Panc1 (cell line): ENCODE measurements around the gene TGM6. TPM values are rescaled to one million over a fixed set of nuclear protein-coding genes. Genes with fewer than 3 reads are reported as not detected.

Experiments used
- ATAC-seq: fragments of 200-7000 bp; cut with Tn5 transposase; 2 replicates; pipeline ENCODE4 v1.9.1; 2020; ENCODE audit warnings: mild to moderate bottlenecking, moderate library complexity
- BruUV-seq: library from RNA; stranded (reverse); fragments of 400-500 nt; replicated peaks from 2 replicates; lab custom pipeline; 2021; lab: Mats Ljungman, UMichigan
- CTCF ChIA-PET: fragments of 300-600 bp; sonication (Branson Sonifier 250); formaldehyde crosslinking; loops from one replicate; lab custom pipeline; 2022; ENCODE audit warnings: antibody characterized with exemption; lab: Charles Lee
- POLR2A ChIA-PET: fragments of 300-600 bp; sonication (Branson Sonifier 250); formaldehyde crosslinking; loops from one replicate; lab custom pipeline; 2022; ENCODE audit warnings: antibody characterized with exemption; lab: Charles Lee
- DNase-seq: peaks from one replicate; pipeline ENCODE4 v3.0.0-alpha.2; 2010; ENCODE audit warnings: low read depth, low spot score
- H3K27ac ChIP-seq: 2 replicates; pipeline ENCODE4 v1.5.1; 2011; ENCODE audit warnings: mild to moderate bottlenecking, low read length, inconsistent platforms
- H3K27me3 ChIP-seq: fragments of 200-500 bp; sonication (Bioruptor generic); 2 replicates; pipeline ENCODE4 v1.6.0; 2014; ENCODE audit warnings: low read length, inconsistent platforms; ENCODE audit not compliant: control insufficient read depth, insufficient read depth
- H3K36me3 ChIP-seq: fragments of 200-500 bp; sonication (Bioruptor generic); 2 replicates; pipeline ENCODE4 v1.5.1; 2014; ENCODE audit warnings: inconsistent platforms, mild to moderate bottlenecking, low read length, moderate library complexity; ENCODE audit not compliant: control insufficient read depth, insufficient read depth
- H3K4me1 ChIP-seq: 2 replicates; pipeline ENCODE4 v1.5.1; 2011; ENCODE audit warnings: inconsistent platforms, mild to moderate bottlenecking, low read length, moderate library complexity; ENCODE audit not compliant: control insufficient read depth, insufficient read depth
- H3K4me3 ChIP-seq, 2 experiments: 2 replicates each; pipeline ENCODE4 v1.5.1; 2011 to 2012; ENCODE audit warnings: low read depth in 2 of 2, low read length in 2 of 2, mild to moderate bottlenecking in 2 of 2, inconsistent platforms in 1 of 2, moderate library complexity in 1 of 2
- H3K9me3 ChIP-seq: fragments of 200-500 bp; sonication (Bioruptor generic); 2 replicates; pipeline ENCODE4 v1.5.1; 2014; ENCODE audit warnings: low read depth, mild to moderate bottlenecking, inconsistent platforms, low read length, moderate library complexity; ENCODE audit not compliant: control insufficient read depth, insufficient read depth
- CTCF ChIP-seq: fragments of 450-650 bp; IDR thresholded peaks from 2 replicates; pipeline ENCODE4 v1.5.1; 2017; ENCODE audit warnings: mild to moderate bottlenecking
- POLR2AphosphoS5 ChIP-seq: IDR thresholded peaks from 2 replicates; pipeline ENCODE4 v1.6.1; 2012; ENCODE audit warnings: mild to moderate bottlenecking, low read depth, low read length, moderate library complexity
- REST ChIP-seq, 2 experiments: IDR thresholded peaks; 2 replicates each; pipeline ENCODE4 v1.6.1; 2011 to 2012; ENCODE audit warnings: low read depth in 2 of 2, control low read depth in 1 of 2, low read length in 1 of 2, mild to moderate bottlenecking in 1 of 2, moderate library complexity in 1 of 2; ENCODE audit not compliant: insufficient read depth in 1 of 2
- SIN3A ChIP-seq: IDR thresholded peaks from 2 replicates; pipeline ENCODE4 v1.6.1; 2012; ENCODE audit warnings: low read depth, mild to moderate bottlenecking, low read length, moderate library complexity, borderline replicate concordance; ENCODE audit not compliant: insufficient read depth
- TCF7L2 ChIP-seq: IDR thresholded peaks from 2 replicates; pipeline ENCODE4 v1.6.1; 2011; ENCODE audit warnings: mild to moderate bottlenecking, low read depth, low read length, inconsistent platforms
- in situ Hi-C: cut with HindIII; loops from 2 replicates; pipeline ENCODE4 v1.10.0; 2016; ENCODE audit warnings: low sequenced_read_pairs, low pct_unique_long_range_greater_than_20kb
- intact Hi-C: fragments of 100-400 bp; cut with micrococcal nuclease; formaldehyde crosslinking; loops from one replicate; pipeline ENCODE4 v1.10.0; 2022; ENCODE audit not compliant: unreplicated experiment
- total RNA-seq: library from RNA; stranded (reverse); gene quantifications from one replicate; pipeline ENCODE4 v1.2.1, GENCODE V29; 2021; ENCODE audit not compliant: unreplicated experiment

TGM6 gene
- total RNA-seq, 1 experiment from 2014 or later = not detected

GRCh38 chr20:2451939-2452732 is 71.4 kb downstream of the TGM6 start:
- Histone ChIP-seq H3K27ac (no peak overlapping the region), H3K4me1 (no peaks in the 10 kb centered on the region), H3K27me3 (peaks cover 5% of the 10 kb centered on the region; the same call in 1 of the 2 replicates), H3K4me3 (no peak overlapping the region), H3K36me3 (no peaks in the 10 kb centered on the region), H3K9me3 (no peaks in the 10 kb centered on the region)
- DNase-seq (peak; percentile 54), ATAC-seq (peak; percentile 85)
- intact Hi-C loops (loop anchor here (1.0 to 10.0 kb wide), 3 partner anchors 35 to 487 kb away; no protein-coding TSS in a partner anchor), in situ Hi-C loops (no loop called here)
- ChIA-PET CTCF (interaction anchor here (1.6 kb wide), 1 partner anchor 244 kb away, joined by 10 read pairs; no protein-coding TSS in a partner anchor), POLR2A (interaction anchor here (0.5 kb wide), 2 partner anchors 253 to 966 kb away, joined by 3 to 7 read pairs; no protein-coding TSS in a partner anchor)
- no peak for TF ChIP-seq POLR2AphosphoS5
- TF ChIP-seq CTCF = peak; percentile 95
- no peak for TF ChIP-seq REST (IDR thresholded peaks at IDR 0.05; ENCODE audit: insufficient read depth in 1 of 2, low read depth in 2 of 2, low read length in 1 of 2)
- no peak for TF ChIP-seq TCF7L2
- no peak for TF ChIP-seq SIN3A
- no TSS peak for BruUV-seq

GRCh38 chr20:2453792-2454191 is 73.1 kb downstream of the TGM6 start:
- Histone ChIP-seq H3K4me3 (no peak overlapping the region), H3K27me3 (peaks cover 5% of the 10 kb centered on the region; the same call in 1 of the 2 replicates), H3K36me3 (no peaks in the 10 kb centered on the region), H3K4me1 (no peaks in the 10 kb centered on the region), H3K27ac (no peak overlapping the region), H3K9me3 (no peaks in the 10 kb centered on the region)
- in situ Hi-C loops = no loop called here
- TF ChIP-seq TCF7L2 (no peak), CTCF (no peak), REST (IDR thresholded peaks at IDR 0.05; ENCODE audit: insufficient read depth in 1 of 2, low read depth in 2 of 2, low read length in 1 of 2) (no peak), POLR2AphosphoS5 (no peak), SIN3A (no peak)
- no peak for ATAC-seq
- no TSS peak for BruUV-seq
- POLR2A ChIA-PET = no interaction called here
- CTCF ChIA-PET = no interaction called here
- DNase-seq = no peak
- intact Hi-C loops = loop anchor here (2.0 to 10.0 kb wide), 3 partner anchors 36 to 489 kb away; no protein-coding TSS in a partner anchor
